H9 (cell line): ENCODE measurements around the gene PTDSS2. TPM values are rescaled to one million over a fixed set of nuclear protein-coding genes. Genes with fewer than 3 reads are reported as not detected.
"Not testable (repeated sequence)": the region's sequence is repeated elsewhere in the genome, so short reads cannot be mapped to it uniquely, and the experiment has no call there.

Experiments used
- DNase-seq: peaks from one replicate; pipeline ENCODE4 v3.0.0-alpha.2; 2017
- H2AFZ ChIP-seq: one replicate; pipeline ENCODE4 v1.6.1; 2013; ENCODE audit warnings: mild to moderate bottlenecking, low read length, control low read depth, moderate library complexity
- H2AK5ac ChIP-seq: 2 replicates; pipeline ENCODE4 v1.6.1; 2013; ENCODE audit warnings: low read length, control low read depth, mixed read lengths; ENCODE audit not compliant: insufficient read length
- H2BK120ac ChIP-seq: one replicate; pipeline ENCODE4 v1.6.1; 2013; ENCODE audit warnings: low read depth, mild to moderate bottlenecking, low read length, control low read depth, inconsistent platforms; ENCODE audit not compliant: poor library complexity, severe bottlenecking
- H2BK12ac ChIP-seq: 2 replicates; pipeline ENCODE4 v1.6.1; 2013; ENCODE audit warnings: low read length, control low read depth, mixed read lengths, low read depth; ENCODE audit not compliant: insufficient read length
- H2BK15ac ChIP-seq: 2 replicates; pipeline ENCODE4 v1.6.1; 2013; ENCODE audit warnings: low read depth, low read length, control low read depth
- H2BK20ac ChIP-seq: one replicate; pipeline ENCODE4 v1.6.1; 2013; ENCODE audit warnings: low read depth, mild to moderate bottlenecking, low read length, control low read depth, inconsistent platforms; ENCODE audit not compliant: poor library complexity, severe bottlenecking
- H2BK5ac ChIP-seq: 2 replicates; pipeline ENCODE4 v1.6.1; 2013; ENCODE audit warnings: low read length, control low read depth, mixed read lengths; ENCODE audit not compliant: insufficient read length
- H3K14ac ChIP-seq: 2 replicates; pipeline ENCODE4 v1.6.1; 2013; ENCODE audit warnings: low read length, control low read depth; ENCODE audit not compliant: insufficient read depth
- H3K18ac ChIP-seq: 2 replicates; pipeline ENCODE4 v1.6.1; 2013; ENCODE audit warnings: low read depth, mild to moderate bottlenecking, mixed read lengths, low read length, control low read depth; ENCODE audit not compliant: insufficient read length
- H3K23ac ChIP-seq: 2 replicates; pipeline ENCODE4 v1.6.1; 2013; ENCODE audit warnings: low read length, control low read depth, mixed read lengths, low read depth; ENCODE audit not compliant: insufficient read length
- H3K23me2 ChIP-seq: 2 replicates; pipeline ENCODE4 v1.6.1; 2013; ENCODE audit warnings: low read depth, mild to moderate bottlenecking, mixed read lengths, low read length, control low read depth; ENCODE audit not compliant: insufficient read length, poor library complexity, severe bottlenecking
- H3K27ac ChIP-seq: 2 replicates; pipeline ENCODE4 v1.5.1; 2013; ENCODE audit warnings: low read length, control low read depth, mixed read lengths, low read depth; ENCODE audit not compliant: insufficient read length
- H3K27me3 ChIP-seq: 2 replicates; pipeline ENCODE4 v1.6.1; 2013; ENCODE audit warnings: low read length, control low read depth, inconsistent platforms; ENCODE audit not compliant: insufficient read depth
- H3K4ac ChIP-seq: 2 replicates; pipeline ENCODE4 v1.6.1; 2013; ENCODE audit warnings: low read depth, mild to moderate bottlenecking, control low read depth, inconsistent platforms, low read length, moderate library complexity
- H3K4me1 ChIP-seq: 2 replicates; pipeline ENCODE4 v1.6.1; 2013; ENCODE audit warnings: low read length, control low read depth, inconsistent platforms; ENCODE audit not compliant: insufficient read depth
- H3K4me2 ChIP-seq: 2 replicates; pipeline ENCODE4 v1.6.1; 2013; ENCODE audit warnings: low read length, control low read depth, mixed read lengths; ENCODE audit not compliant: insufficient read length, insufficient read depth
- H3K56ac ChIP-seq: 2 replicates; pipeline ENCODE4 v1.6.1; 2013; ENCODE audit warnings: low read depth, mild to moderate bottlenecking, mixed read lengths, low read length, control low read depth; ENCODE audit not compliant: insufficient read length
- H3K79me1 ChIP-seq: 2 replicates; pipeline ENCODE4 v1.6.1; 2013; ENCODE audit warnings: low read depth, mild to moderate bottlenecking, moderate library complexity, low read length, control low read depth, inconsistent platforms; ENCODE audit not compliant: insufficient read depth, poor library complexity, severe bottlenecking
- H3K79me2 ChIP-seq: 2 replicates; pipeline ENCODE4 v1.6.1; 2013; ENCODE audit warnings: low read length, control low read depth, inconsistent platforms; ENCODE audit not compliant: insufficient read depth
- H3K9ac ChIP-seq: 2 replicates; pipeline ENCODE4 v1.6.1; 2013; ENCODE audit warnings: low read length, control low read depth, mixed read lengths; ENCODE audit not compliant: insufficient read length; ENCODE audit errors: extremely low read depth
- H3K9me3 ChIP-seq: one replicate; pipeline ENCODE4 v1.6.1; 2013; ENCODE audit warnings: low read depth, low read length, inconsistent platforms; ENCODE audit not compliant: control insufficient read depth
- H3T11ph ChIP-seq: one replicate; pipeline ENCODE4 v1.6.1; 2013; ENCODE audit warnings: mild to moderate bottlenecking, low read length, control low read depth, inconsistent platforms
- H4K20me1 ChIP-seq: one replicate; pipeline ENCODE4 v1.6.1; 2013; ENCODE audit not compliant: control insufficient read depth, insufficient read length, insufficient read depth
- H4K5ac ChIP-seq: 2 replicates; pipeline ENCODE4 v1.6.1; 2013; ENCODE audit warnings: low read depth, mild to moderate bottlenecking, mixed read lengths, low read length, control low read depth; ENCODE audit not compliant: insufficient read length
- H4K8ac ChIP-seq: replicated peaks from 2 replicates; pipeline ENCODE4 v1.6.1; 2013; ENCODE audit warnings: low read length, control low read depth, mixed read lengths, low read depth; ENCODE audit not compliant: insufficient read length
- H4K91ac ChIP-seq: 2 replicates; pipeline ENCODE4 v1.6.1; 2013; ENCODE audit warnings: low read depth, mild to moderate bottlenecking, moderate library complexity, mixed read lengths, low read length, control low read depth; ENCODE audit not compliant: insufficient read length
- H3K27ac Mint-ChIP-seq, 3 experiments: 2 replicates in 2 of 3; 3 replicates in 1 of 3; pipeline ENCODE4 v1.8.0; 2020 to 2021; ENCODE audit warnings: mixed read lengths in 3 of 3, mild to moderate bottlenecking in 1 of 3, moderate library complexity in 1 of 3
- H3K27me3 Mint-ChIP-seq: 2 replicates; pipeline ENCODE4 v1.8.0; 2021; ENCODE audit warnings: low read depth, mild to moderate bottlenecking, moderate library complexity, mixed read lengths
- H3K36me3 Mint-ChIP-seq, 3 experiments: 2 replicates in 2 of 3; 3 replicates in 1 of 3; pipeline ENCODE4 v1.8.0; 2020 to 2021; ENCODE audit warnings: low read depth in 3 of 3, mixed read lengths in 3 of 3; ENCODE audit not compliant: insufficient read depth in 1 of 3
- H3K4me1 Mint-ChIP-seq, 2 experiments: 2 replicates each; pipeline ENCODE4 v1.8.0; 2020; ENCODE audit warnings: mixed read lengths in 2 of 2
- H3K4me3 Mint-ChIP-seq, 2 experiments: 2 replicates in 1 of 2; 3 replicates in 1 of 2; pipeline ENCODE4 v1.8.0; 2020 to 2021; ENCODE audit warnings: mild to moderate bottlenecking in 2 of 2, mixed read lengths in 2 of 2, moderate library complexity in 1 of 2
- H3K9me3 Mint-ChIP-seq, 2 experiments: 2 replicates in 1 of 2; 3 replicates in 1 of 2; pipeline ENCODE4 v1.8.0; 2020; ENCODE audit warnings: mild to moderate bottlenecking in 2 of 2, mixed read lengths in 2 of 2, moderate library complexity in 1 of 2
- CTCF ChIP-seq: fragments of 200-600 bp; sonication (generic); conservative IDR thresholded peaks from 3 replicates; pipeline ENCODE4 v1.8.0; 2021; ENCODE audit warnings: antibody characterized with exemption, mild to moderate bottlenecking
- WGBS: extraction: QIAGEN DNeasy Blood & Tissue Kit; methylation state at CpG from one replicate; pipeline ENCODE4 v1.1.7; 2013; ENCODE audit warnings: missing lambda C conversion rate, low lambda C conversion rate, mixed read lengths; ENCODE audit not compliant: insufficient read length; ENCODE audit errors: extremely low coverage; 5-methylcytosine and 5-hydroxymethylcytosine counted together
- total RNA-seq: library from RNA; stranded (reverse); gene quantifications from 2 replicates; pipeline ENCODE4 v1.2.1, GENCODE V29; 2021

PTDSS2 gene
- total RNA-seq, 1 experiment from 2014 or later = 55.3 TPM

GRCh38 chr11:424232-424631 lies 25.8 kb upstream of the PTDSS2 start:
- no peak for DNase-seq
- no peaks in the 10 kb centered on the region for H3K27me3 ChIP-seq
- H3K23me2 ChIP-seq = no peaks in the 10 kb centered on the region
- no peak overlapping the region for H4K8ac ChIP-seq
- no peak overlapping the region for H2BK15ac ChIP-seq
- Mint-ChIP-seq H3K27me3 (peaks cover 16% of the 10 kb centered on the region), H3K4me1 (0 out of 4 replicates have a peak, but pooled peaks cover 0 to 3% of the 10 kb centered on the region in 2 experiments), H3K27ac (no peak overlapping the region), H3K4me3 (no peak overlapping the region), H3K9me3 (no peaks in the 10 kb centered on the region; a peak in 1 of 5 replicates), H3K36me3 (peaks cover 0 to 6% (median 4%) of the 10 kb centered on the region in 3 experiments; a peak in 2 of 7 replicates)
- H3K27ac ChIP-seq = no peak overlapping the region
- H2AK5ac ChIP-seq = no peak overlapping the region
- H4K20me1 ChIP-seq = no peaks in the 10 kb centered on the region
- H2BK120ac ChIP-seq = no peak overlapping the region
- no peak overlapping the region for H2AFZ ChIP-seq
- no peak overlapping the region for H2BK5ac ChIP-seq
- H2BK20ac ChIP-seq = no peak overlapping the region
- H3K14ac ChIP-seq = no peak overlapping the region
- no peaks in the 10 kb centered on the region for H3K79me1 ChIP-seq
- H4K5ac ChIP-seq = no peak overlapping the region
- no peak overlapping the region for H3K4ac ChIP-seq
- no peaks in the 10 kb centered on the region for H3K9me3 ChIP-seq
- H3K79me2 ChIP-seq = no peaks in the 10 kb centered on the region
- no peaks in the 10 kb centered on the region for H3K4me1 ChIP-seq
- no peak overlapping the region for H3K4me2 ChIP-seq
- H3K9ac ChIP-seq = no peak overlapping the region
- H3K56ac ChIP-seq = no peak overlapping the region
- no peak overlapping the region for H3K18ac ChIP-seq
- H2BK12ac ChIP-seq = no peak overlapping the region
- no peak overlapping the region for H3K23ac ChIP-seq
- no peak overlapping the region for H3T11ph ChIP-seq
- H4K91ac ChIP-seq = no peak overlapping the region
- TF ChIP-seq CTCF = no peak
- WGBS = no CpG with 5 or more reads among the region's 4 CpGs

- H4K91ac ChIP-seq, H3K27me3 ChIP-seq, H3K27ac Mint-ChIP-seq, H3K79me1 ChIP-seq, H3K14ac ChIP-seq, H3K36me3 Mint-ChIP-seq, H2AFZ ChIP-seq, H3K79me2 ChIP-seq, H3K9ac ChIP-seq, H3K4me1 Mint-ChIP-seq, H3K4me1 ChIP-seq, H3K23me2 ChIP-seq, H2AK5ac ChIP-seq, H4K8ac ChIP-seq, H2BK5ac ChIP-seq, H3K18ac ChIP-seq, H3K4me2 ChIP-seq, H2BK12ac ChIP-seq, H2BK20ac ChIP-seq, H4K20me1 ChIP-seq, H2BK15ac ChIP-seq, H3K9me3 Mint-ChIP-seq, H3K9me3 ChIP-seq, H3K23ac ChIP-seq, H3K27ac ChIP-seq, H3K4me3 Mint-ChIP-seq, H3K4ac ChIP-seq, H4K5ac ChIP-seq, H2BK120ac ChIP-seq, DNase-seq, H3T11ph ChIP-seq, H3K56ac ChIP-seq: not testable (repeated sequence)
- WGBS = no CpG with 5 or more reads among the region's 45 CpGs
- H3K27me3 Mint-ChIP-seq = peaks cover 16% of the 10 kb centered on the region
These were observed 25.3 kb upstream of the PTDSS2 start for GRCh38 chr11:424766-425165.
